GM18519 (cell line): ENCODE results near the gene PKD2.
"Not testable (repeated sequence)": the region's sequence is repeated elsewhere in the genome, so short reads cannot be mapped to it uniquely, and the experiment has no call there.

ENCODE experiments used
- ATAC-seq: cut with Tn5 transposase; IDR thresholded peaks from one replicate; pipeline ENCODE4 v1.9.1; 2021; ENCODE audit warnings: mild to moderate bottlenecking, moderate library complexity; ENCODE audit not compliant: unreplicated experiment, low FRiP score

The PKD2 gene

GRCh38 chr4:88021824-88022223, 14.4 kb downstream of the PKD2 start:
- ATAC-seq, result no peak

- ATAC-seq, result no peak
Measured at GRCh38 chr4:88022289-88022688, 14.9 kb downstream of the PKD2 start.

DNA sequence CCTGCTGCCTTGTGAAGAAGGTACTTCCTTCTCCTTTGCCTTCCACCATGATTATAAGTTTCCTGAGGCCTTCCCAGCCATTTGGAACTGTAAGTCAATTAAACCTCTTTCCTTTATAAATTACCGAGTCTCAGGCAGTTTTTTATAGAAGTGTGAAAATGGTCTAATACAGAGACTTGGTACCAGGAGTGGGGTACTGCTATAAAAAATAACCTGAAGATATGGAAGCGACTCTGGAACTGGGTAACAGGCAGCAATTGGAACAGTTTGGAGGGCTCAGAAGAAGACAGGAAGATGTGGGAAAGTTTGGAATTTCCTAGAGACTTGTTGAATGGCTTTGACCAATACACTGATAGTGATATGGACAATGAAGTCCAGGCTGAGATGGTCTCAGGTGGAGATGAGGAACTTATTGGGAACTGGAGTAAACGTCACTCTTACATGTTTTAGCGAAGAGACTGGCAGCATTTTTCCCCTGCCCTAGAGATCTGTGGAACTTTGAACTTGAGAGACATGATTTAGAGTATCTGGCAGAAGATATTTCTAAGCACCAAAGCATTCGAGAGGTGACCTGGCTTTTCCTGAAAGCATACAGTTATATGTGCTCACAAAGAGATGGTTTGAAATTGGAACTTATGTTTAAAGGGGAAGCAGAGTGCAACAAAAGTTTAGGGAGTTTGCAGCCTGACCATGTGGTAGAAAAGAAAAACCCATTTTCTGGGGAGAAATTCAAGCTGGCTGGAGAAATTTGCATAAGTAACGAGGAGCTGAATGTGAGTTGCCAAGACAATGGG, 18.6 kb downstream of the PKD2 start:
- ATAC-seq, result not testable (repeated sequence)

DNA sequence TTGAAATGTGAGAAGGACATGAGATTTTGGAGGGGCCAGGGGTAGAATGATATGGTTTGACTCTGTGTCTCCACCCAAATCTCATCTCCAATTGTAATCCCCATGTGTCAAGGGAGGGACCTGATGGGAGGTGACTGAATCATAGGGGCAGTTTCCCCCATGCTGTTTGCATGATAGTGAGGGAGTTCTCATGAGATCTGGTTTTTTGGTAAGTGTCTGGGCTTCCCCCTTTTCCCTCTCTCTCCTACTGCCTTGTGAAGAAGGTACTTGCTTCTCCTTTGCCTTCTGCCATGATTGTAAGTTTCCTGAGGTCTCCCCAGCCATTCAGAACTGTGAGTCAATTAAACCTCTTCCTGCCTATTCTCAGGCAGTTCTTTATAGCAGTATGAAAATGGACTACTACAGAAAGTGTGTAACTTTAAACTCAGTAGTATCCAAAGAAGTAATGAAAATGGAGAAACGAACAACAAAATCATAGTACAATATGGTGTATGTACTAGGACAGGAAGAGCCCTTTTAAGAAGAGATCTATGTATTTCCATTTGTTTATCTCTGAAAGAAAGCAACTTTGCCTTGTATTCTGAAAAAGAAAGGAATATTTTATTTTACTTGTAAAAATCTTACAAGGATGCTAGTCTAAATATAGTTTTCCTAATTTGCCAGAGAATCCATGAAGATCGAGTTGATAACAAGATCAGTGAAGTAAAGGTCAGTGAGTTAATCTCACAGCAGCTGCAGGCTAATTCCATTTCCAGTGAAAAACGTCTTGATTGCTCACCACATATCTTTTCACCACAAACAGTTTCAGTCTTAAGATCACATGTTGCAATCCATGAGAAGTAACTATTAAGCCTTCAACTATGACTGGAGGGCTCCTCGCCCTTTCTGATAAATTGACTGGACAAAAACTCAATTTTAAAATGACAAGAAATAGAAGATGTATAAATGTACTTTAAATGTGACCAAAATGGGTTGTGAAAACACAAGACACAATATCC, 20.5 kb downstream of the PKD2 start:
- no peak for ATAC-seq

GRCh38 chr4:88028946-88029345, 21.5 kb downstream of the PKD2 start:
- no peak for ATAC-seq

- ATAC-seq, result no peak
Measured at GRCh38 chr4:88029556-88029955, 22.1 kb downstream of the PKD2 start.

DNA sequence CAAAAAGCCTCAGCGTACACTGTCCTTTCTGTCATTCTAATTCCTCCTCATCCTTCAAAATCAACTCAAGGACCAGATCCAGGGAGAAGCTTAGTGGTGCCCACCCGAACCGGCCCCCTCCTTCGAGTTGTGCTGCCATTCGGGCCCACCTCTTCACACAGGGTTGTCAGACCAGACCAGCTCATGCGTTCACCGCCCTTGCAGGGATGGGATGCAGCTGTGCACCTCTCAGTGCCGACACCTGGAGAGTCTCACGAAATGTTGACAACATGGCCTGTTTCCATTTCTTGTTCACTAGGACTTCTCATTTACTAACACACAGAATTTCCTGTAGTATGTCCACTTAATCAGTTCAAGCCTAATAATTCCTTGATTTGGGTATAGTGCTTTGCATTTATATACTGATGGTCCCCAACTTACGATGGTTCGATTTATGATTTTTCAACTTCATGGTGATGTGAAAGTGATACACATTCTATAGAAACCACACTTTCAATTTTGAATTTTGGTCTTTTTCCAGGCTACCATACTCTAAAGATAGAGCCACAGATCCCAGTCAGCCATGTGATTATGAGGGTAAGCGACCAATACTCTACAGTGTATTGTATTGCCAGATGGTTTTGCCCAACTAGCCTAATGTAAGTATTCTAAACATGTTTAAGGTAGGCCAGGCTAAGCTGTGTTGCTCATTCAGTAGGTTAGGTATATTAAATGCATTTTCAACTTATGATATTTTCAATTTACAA, 23.3 kb downstream of the PKD2 start:
- ATAC-seq, result no peak

DNA sequence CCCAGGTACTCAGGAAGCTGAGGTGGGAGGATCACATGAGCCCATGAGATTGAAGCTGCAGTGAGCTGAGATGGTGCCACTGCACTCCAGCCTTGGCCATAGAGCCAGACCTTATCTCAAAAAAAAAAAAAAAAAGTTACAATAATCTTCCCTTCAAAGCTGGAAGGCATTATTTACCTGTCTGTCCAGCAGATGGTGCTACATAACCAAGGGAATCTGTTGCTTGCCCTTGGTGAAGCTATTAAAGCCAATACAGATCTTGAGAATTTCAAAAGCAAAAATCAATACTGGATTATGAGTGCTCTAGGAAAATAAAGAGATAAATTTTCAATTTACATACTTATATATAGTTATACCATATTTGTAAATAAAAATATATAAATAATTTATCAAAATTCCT, 25.9 kb downstream of the PKD2 start:
- ATAC-seq, result no peak

DNA sequence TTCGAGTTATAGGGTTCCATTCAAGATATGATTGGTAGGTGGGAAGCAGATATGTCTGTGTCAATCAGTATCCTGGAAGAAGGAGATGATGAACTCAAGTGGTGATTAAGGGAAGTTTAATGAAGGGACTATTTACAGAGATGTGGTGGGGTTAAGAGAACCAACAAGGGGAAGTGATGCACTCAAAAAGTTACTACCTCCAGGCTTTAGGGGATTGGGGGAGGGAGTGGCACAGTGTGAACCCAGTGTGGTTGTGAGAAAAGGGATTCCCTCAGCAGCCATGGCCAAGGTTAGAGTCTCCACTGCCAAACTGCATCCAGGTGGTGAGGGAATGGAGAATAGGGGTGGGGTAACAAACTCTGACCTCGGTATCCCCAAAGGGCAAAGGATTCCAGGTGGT, 27.9 kb downstream of the PKD2 start:
- no peak for ATAC-seq

DNA sequence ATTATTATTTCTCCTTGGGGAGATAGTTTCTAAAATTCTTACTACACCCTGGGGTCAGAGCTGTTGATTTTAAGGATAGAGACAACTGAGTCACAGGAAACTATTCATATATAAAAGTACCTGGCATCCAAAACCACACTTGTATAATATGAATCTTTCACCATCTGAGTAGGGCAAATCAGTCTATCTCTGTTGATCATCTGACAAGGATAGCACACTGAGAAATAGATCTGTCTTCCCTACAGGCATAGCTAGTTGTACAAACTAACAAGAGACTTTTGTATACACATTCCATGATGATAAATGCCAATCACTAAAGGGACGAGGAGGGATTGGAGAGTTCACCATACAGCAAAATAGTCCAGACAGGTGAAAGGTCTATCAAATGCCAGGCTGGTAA, 30.0 kb downstream of the PKD2 start:
- no peak for ATAC-seq

GRCh38 chr4:88037936-88038335, 30.5 kb downstream of the PKD2 start:
- ATAC-seq, result no peak

DNA sequence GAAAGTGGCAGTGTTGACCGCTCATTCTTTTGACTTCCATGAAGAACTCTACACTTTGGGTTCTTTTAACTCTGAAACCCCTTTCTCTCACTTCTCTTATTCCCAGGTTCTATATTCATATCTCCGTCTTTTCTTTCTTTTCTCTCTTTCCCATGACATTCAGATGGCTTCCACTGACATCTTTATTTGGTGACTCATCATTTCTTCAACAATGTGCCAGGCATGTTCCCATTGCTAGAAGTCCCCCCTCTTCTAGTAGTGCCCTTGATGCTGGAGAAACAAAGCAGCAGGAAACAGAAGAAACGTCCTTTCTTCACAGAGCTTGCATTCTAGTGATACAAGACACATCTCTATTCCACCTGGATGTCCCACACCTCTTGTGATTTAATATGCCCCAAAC, 33.3 kb downstream of the PKD2 start:
- no peak for ATAC-seq

- ATAC-seq, result no peak
Measured at GRCh38 chr4:88041626-88042025, 34.2 kb downstream of the PKD2 start.

- ATAC-seq, result no peak
Measured at GRCh38 chr4:88043001-88043400, 35.6 kb downstream of the PKD2 start.

DNA sequence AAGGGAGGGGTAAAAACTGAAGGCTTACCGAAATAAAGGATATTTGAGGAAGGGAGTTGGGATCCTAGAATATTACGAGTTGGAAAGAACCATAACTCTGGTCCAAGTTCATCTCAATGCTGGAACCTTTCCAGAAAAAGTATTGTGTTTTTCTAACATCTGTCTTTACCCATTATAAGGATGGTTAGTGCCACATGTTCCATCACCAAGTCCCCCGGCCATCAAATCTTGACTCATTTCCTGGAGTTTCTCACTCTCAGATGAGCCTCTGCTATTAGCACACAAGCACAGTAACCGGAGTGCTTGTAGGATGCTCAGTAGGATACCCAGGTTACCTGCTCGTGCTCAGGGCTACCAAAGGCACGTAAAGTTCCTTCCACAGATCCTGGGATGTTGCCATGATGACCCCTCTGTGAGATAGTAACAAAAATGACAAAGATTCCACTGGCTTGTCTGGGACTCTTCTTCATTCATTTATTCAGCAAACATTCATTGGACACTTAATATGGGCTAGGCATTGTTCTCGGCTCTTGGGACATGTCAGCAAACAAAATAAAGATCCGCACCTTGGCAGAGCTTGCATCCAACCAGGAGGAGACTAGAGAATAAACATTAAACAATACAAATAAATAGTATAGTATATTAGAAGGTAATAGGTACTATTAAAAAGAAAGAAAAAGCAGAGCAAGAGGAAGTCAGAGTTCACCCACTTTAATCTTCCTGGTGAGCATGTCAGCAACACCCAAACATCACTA, 36.3 kb downstream of the PKD2 start:
- no peak for ATAC-seq

DNA sequence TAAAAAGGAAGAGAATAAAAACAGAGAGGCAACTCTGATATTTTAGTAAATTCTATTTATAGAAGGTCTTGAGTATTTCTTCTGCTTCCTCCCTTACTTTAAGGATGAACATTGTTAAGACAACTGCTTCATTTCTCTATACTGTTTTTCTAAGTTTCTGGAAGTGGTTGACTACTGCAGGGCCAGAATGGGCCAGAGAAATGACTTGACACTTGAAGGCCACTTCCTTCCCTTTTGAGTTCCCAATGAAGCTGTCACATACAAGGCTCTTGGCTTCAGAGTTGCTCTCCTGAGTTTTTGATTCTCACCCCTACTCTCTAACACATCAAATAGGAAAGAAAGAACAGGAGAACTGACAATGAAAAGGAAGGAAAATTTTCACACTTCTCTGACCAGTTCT, 37.6 kb downstream of the PKD2 start:
- ATAC-seq, result no peak

DNA sequence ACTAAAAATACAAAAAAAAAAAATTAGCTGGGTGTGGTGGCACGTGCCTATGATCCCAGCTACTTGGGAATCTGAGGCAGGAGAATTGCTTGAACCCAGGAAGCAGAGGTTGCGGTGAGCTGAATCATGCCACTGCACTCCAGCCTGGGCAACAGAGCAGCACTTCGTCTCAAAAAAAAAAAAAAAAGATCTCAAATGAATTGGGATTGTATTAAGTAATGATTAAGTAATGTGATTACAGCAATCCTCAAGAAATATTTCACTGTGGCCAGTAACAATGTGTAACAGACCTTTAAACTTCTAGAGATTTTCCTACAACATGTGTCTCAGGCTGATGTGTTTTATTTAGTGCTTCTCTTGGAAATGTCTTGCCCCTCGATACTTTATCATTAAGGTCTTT, 46.8 kb downstream of the PKD2 start:
- ATAC-seq, result no peak

DNA sequence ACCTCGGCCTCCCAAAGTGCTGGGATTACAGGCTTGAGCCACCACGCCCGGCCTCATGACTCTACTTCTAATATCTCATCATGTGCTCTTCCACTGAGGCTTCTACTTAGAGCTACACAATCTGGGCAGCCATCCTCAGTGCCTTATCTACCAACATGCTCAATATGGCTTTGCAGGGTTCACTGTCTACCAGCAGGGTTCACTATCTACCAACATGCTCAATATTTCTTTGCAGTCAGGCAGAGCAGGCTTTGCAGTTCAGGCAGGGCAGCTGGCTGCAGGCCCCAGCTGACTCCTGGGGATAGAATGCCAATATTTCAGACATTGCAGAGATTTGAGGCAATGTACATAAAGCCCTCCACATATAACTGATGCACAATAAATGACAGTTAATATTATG, 47.5 kb downstream of the PKD2 start:
- ATAC-seq, result peak; percentile 62

DNA sequence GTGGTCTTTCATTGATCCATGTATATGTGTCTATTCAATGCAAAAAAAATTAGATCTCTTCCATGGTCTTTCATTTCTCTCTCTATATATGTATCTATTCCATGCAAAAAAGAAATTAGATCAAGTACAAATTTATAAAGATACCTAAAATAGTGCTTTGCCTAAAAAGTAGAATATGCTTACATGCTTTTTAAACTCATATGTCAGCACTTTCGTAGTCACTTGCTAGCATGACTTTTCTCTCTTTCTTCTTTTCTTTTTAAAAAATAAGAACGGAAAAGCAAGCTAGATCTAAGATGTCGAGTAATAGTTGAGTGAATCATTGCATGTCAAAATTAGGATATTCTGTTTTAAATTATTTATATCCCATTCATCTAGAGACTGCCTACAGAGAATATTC, 50.9 kb downstream of the PKD2 start:
- no peak for ATAC-seq

GRCh38 chr4:88059766-88060165, 52.3 kb downstream of the PKD2 start:
- ATAC-seq, result no peak
